Measurements from ENCODE around the gene NNT.

- TF ChIP-seq SRF (CRISPR knock-in tag; IDR thresholded peaks at IDR 0.05) (no peak), ZBTB8A (IDR thresholded peaks at IDR 0.05; ENCODE audit: partially characterized antibody) (no peak), MAFK (IDR thresholded peaks at IDR 0.05; ENCODE audit: low read length) (no peak), CHD2 (IDR thresholded peaks at IDR 0.05; ENCODE audit: low read depth, low read length) (no peak), TAF9B (IDR thresholded peaks at IDR 0.05; ENCODE audit: partially characterized antibody) (no peak), YBX1 (IDR thresholded peaks at IDR 0.05) (no peak), ARID2 (IDR thresholded peaks at IDR 0.05) (no peak), NCOA1 (IDR thresholded peaks at IDR 0.05; ENCODE audit: low read depth) (no peak), RBM22 (IDR thresholded peaks at IDR 0.05; ENCODE audit: low read depth, low read length, poor library complexity, severe bottlenecking) (no peak), MAFF (IDR thresholded peaks at IDR 0.05; ENCODE audit: low read length) (no peak)
- TF ChIP-seq, protein P1, sequence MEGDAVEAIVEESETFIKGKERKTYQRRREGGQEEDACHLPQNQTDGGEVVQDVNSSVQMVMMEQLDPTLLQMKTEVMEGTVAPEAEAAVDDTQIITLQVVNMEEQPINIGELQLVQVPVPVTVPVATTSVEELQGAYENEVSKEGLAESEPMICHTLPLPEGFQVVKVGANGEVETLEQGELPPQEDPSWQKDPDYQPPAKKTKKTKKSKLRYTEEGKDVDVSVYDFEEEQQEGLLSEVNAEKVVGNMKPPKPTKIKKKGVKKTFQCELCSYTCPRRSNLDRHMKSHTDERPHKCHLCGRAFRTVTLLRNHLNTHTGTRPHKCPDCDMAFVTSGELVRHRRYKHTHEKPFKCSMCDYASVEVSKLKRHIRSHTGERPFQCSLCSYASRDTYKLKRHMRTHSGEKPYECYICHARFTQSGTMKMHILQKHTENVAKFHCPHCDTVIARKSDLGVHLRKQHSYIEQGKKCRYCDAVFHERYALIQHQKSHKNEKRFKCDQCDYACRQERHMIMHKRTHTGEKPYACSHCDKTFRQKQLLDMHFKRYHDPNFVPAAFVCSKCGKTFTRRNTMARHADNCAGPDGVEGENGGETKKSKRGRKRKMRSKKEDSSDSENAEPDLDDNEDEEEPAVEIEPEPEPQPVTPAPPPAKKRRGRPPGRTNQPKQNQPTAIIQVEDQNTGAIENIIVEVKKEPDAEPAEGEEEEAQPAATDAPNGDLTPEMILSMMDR (IDR thresholded peaks at IDR 0.05 in 2 of 3, conservative IDR thresholded peaks at IDR 0.05 in 1 of 3; ENCODE audit: insufficient read depth in 2 of 3, low read depth in 1 of 3, low read length in 3 of 3) = no peak
- TF ChIP-seq, protein P2, sequence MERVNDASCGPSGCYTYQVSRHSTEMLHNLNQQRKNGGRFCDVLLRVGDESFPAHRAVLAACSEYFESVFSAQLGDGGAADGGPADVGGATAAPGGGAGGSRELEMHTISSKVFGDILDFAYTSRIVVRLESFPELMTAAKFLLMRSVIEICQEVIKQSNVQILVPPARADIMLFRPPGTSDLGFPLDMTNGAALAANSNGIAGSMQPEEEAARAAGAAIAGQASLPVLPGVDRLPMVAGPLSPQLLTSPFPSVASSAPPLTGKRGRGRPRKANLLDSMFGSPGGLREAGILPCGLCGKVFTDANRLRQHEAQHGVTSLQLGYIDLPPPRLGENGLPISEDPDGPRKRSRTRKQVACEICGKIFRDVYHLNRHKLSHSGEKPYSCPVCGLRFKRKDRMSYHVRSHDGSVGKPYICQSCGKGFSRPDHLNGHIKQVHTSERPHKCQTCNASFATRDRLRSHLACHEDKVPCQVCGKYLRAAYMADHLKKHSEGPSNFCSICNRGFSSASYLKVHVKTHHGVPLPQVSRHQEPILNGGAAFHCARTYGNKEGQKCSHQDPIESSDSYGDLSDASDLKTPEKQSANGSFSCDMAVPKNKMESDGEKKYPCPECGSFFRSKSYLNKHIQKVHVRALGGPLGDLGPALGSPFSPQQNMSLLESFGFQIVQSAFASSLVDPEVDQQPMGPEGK (CRISPR knock-in tag; IDR thresholded peaks at IDR 0.05; ENCODE audit: borderline replicate concordance) = no peak
These were observed 13.6 kb downstream of the NNT start for GRCh38 chr5:43616535-43616934.

Measured in K562 (cell line).